Measurements from ENCODE around the gene UBR4.

UBR4 gene

GRCh38 chr1:19139711-19140110 lies 70.4 kb downstream of the UBR4 start:
- no peak for DNase-seq (ENCODE audit: low read depth)

DNA sequence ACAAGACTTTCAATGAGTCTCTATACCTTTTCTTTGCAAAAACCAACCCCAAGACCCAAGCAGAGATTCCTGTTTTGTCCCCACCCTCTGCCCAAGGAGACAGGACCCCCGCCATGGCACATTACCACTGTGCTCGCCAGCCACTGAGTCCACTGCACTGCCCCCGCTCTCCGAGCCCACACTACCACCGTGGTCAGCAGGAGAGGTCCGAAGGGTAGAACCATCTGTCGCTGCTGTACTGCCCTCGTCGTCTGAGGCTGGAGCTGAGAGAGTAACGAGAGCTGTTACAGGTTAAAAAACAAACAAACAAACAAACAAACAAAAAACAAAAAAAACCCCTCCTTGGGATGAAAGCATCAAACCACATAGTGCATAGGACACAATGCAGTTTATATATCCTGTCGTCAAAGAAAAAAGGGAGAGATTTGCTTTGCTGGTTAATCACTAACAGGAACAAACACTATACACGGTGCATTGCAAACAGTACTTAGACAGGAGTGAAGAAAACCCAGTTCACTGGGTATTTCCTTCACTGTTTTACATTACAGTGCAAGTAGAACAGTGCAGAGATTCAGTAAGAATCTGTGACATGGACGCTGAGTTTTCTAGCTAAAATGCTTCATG lies 71.0 kb downstream of the UBR4 start:
- DNase-seq (ENCODE audit: low read depth), result no peak

DNA sequence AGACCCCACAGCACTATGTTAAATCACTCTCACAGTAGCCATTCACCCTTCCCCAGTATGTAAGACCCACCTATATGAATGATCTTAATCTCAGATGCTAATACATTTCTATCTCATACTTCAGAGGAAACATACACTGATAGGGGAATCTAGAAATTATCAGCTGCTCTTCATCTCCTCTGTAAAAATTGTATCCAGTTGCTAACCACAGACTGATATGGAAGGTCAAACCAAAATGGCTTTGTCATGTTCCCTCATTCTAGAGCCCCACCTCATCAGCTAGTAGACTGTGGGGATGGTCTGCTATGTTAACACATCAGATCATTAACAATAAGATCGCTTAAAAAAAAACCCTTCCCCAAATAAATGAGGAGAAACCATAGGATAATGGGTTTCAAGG lies 71.7 kb downstream of the UBR4 start:
- no peak for DNase-seq (ENCODE audit: low read depth)

- no peak for DNase-seq (ENCODE audit: low read depth)
Observed at GRCh38 chr1:19137158-19137557, 72.9 kb downstream of the UBR4 start.

DNA sequence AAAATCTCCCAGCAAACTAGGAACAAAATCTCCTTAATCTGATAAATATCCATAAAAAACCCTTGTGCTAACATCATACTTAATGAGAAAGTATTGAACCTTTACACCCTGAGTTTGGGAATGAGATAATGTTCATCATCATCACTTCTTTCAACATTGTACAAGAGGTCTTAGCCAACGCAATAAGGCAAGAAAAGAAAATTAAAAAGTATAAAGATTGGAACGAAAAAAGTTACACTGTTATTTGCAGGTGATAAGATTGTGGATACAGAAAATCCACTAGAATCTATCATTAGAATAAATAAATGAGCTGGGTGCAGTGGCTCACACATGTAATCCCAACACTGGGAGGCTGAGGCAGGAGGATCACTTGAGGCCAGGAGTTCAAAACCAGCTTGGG lies 76.7 kb downstream of the UBR4 start:
- no peak for DNase-seq (ENCODE audit: low read depth)

DNA sequence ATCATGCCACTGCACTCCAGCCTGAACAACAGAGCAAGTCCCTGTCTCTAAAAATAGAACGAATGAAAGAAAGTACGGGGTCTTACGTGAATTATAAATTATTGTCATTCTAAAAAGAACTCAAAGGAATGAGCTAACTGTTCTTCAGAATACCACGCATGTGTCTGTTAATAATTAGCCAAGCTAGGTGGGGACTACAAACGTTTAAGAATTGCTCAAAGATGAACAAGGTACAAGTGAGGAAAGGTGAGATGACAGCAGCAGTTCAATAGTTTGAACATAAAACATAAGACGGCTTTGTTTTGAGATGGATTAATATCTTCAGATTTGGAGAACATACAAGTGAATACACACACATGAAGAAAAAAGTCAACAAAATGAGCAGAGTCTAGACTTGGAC lies 79.6 kb downstream of the UBR4 start:
- DNase-seq (ENCODE audit: low read depth), result no peak

GRCh38 chr1:19128968-19129514 lies 81.0 kb downstream of the UBR4 start:
- DNase-seq (ENCODE audit: low read depth), result no peak

- DNase-seq (ENCODE audit: low read depth), result no peak
Observed at GRCh38 chr1:19124273-19124672, 85.8 kb downstream of the UBR4 start.

DNA sequence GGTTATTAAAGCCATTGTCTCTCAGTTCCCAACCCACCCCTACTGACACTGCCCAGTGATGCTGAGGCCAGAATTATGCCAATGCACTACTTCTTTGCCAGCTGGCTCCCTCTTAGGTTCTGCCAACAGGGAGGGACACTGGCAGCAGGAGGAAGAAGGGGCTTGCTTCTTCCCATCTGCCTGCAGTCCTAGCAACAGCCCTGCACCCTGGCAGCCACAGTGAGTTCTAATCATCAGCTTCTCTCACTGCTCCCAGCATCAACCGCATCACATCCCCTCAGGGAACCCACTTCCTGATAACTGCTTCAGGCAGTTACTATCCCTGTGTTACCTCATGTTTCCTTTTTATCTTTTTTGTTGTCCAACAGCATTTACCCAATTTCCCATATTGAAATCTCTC lies 86.2 kb downstream of the UBR4 start:
- peak; percentile 4 for DNase-seq (ENCODE audit: low read depth)

GRCh38 chr1:19122668-19123067 lies 87.4 kb downstream of the UBR4 start:
- DNase-seq (ENCODE audit: low read depth), result no peak

- DNase-seq (ENCODE audit: low read depth), result no peak
Observed at GRCh38 chr1:19121192-19121591, 88.9 kb downstream of the UBR4 start.

- no peak for DNase-seq (ENCODE audit: low read depth)
Observed at GRCh38 chr1:19120070-19120469, 90.0 kb downstream of the UBR4 start.

GRCh38 chr1:19115082-19115808 lies 94.8 kb downstream of the UBR4 start:
- no peak for DNase-seq (ENCODE audit: low read depth)

- no peak for DNase-seq (ENCODE audit: low read depth)
Observed at GRCh38 chr1:19113697-19114092, 96.4 kb downstream of the UBR4 start.

- no peak for DNase-seq (ENCODE audit: low read depth)
Observed at GRCh38 chr1:19112891-19113696, 97.0 kb downstream of the UBR4 start.

- no peak for DNase-seq (ENCODE audit: low read depth)
Observed at GRCh38 chr1:19110257-19110927, 99.7 kb downstream of the UBR4 start.

DNA sequence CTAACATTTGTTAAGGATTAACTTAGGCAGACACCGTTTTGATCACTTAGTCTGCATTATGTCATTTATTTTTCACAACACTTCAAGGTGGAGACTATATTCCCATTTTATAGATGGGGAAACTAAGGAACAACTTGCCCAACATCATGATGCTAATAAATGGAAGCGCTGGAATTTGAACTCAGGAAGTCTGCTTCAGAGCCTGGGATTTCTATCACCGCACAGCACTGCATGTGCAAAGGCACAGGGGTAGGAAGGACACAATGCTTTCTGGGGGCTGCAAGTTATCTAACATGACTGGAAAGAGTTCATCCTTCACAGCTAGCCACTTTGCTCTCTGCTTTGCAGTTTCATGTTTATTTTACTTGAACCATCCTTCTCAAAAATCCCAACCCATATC lies 100.5 kb downstream of the UBR4 start:
- no peak for DNase-seq (ENCODE audit: low read depth)

DNA sequence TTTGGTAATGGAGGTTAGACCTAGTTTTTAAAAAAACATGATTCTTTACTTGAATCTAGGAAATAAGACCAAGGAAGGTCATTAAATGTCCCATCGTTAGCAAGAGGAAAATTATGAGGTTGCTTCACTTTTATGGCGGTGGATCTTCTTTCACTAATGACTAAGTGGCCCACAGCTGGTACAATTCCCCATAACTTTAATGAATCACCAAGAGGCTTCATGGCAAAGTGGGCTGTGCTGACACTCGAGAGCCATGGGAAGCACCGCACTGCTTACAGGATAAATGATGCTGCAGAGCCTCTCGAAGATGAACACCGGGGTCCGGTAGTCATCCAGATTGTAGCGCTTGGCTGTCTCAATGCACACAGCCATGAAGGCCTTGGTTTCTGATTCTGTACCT lies 108.8 kb downstream of the UBR4 start:
- DNase-seq (ENCODE audit: low read depth), result no peak

DNA sequence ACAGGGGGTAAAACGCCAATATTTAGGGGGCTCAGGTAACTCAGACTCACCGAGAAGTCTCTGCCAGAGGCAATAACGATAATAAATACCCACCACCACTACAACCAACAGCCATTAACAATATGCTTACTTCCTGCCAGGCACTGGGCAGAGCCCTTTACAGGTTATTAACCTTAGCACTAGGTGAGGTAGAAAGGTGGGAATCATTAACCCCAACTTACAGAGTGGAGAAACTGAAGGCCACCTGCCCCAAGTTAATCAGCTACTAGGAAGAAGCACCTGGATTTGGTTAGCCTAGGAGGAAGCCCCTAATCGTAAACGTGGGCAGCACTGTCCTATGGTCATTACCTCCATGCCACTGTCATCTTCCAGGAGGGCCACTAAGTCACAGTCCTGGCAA lies 110.0 kb downstream of the UBR4 start:
- no peak for DNase-seq (ENCODE audit: low read depth)

DNA sequence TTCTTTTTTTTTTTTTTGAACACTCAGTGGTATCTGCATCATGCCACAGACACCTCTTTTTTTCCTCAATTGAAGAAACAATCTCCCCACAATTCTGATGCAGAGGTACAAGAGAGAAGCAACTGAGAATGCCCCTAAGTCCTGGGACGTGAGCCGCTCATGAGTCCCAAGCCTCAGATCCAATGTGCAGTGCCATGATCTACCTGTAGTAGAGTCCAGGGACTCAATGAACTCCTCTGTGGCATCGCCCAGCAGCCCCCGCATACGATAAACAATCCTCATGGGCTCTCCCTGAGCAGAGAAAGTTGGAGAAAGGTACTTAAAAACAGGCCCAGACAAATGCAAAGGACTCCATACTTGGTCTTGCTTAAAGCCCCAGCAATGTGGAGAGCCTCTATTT lies 113.1 kb downstream of the UBR4 start:
- no peak for DNase-seq (ENCODE audit: low read depth)

- DNase-seq (ENCODE audit: low read depth), result no peak
Observed at GRCh38 chr1:19096036-19096833, 113.8 kb downstream of the UBR4 start.

Measured in activated T-helper 1 cell treated with Interleukin-2 at 50 U/mL for 16 hours (primary cell).